CD4-positive, CD25-positive, alpha-beta regulatory T cell (primary cell): Measurements from ENCODE around the gene ANXA2. TPM values are rescaled to one million over a fixed set of nuclear protein-coding genes. Genes with fewer than 3 reads are reported as not detected.

Source experiments
- ATAC-seq, 2 donors: fragments of 150-1000 bp; cut with Tn5 transposase; one replicate each; pipeline ENCODE4 v1.10.0; 2021; ENCODE audit warnings: low read depth in 2 of 2, moderate number of reproducible peaks in 2 of 2, moderate library complexity in 1 of 2
- DNase-seq, 3 donors: peaks; one replicate each; pipeline versions ENCODE4 v3.0.0 to v3.0.0-alpha.2; 2012 to 2022; ENCODE audit warnings: mixed read lengths in 1 of 3
- H3K27ac ChIP-seq: one replicate; pipeline ENCODE4 v1.7.0; 2013; ENCODE audit warnings: mild to moderate bottlenecking, low read length; ENCODE audit not compliant: insufficient read depth, poor library complexity, severe bottlenecking
- H3K27me3 ChIP-seq: one replicate; pipeline ENCODE4 v1.7.0; 2013; ENCODE audit warnings: low read length; ENCODE audit not compliant: control insufficient read depth, insufficient read depth
- H3K36me3 ChIP-seq: one replicate; pipeline ENCODE4 v1.7.0; 2013; ENCODE audit warnings: mild to moderate bottlenecking, low read length, moderate library complexity; ENCODE audit not compliant: control insufficient read depth, insufficient read depth
- H3K4me1 ChIP-seq: 2 replicates; pipeline ENCODE4 v1.7.0; 2013; ENCODE audit warnings: mild to moderate bottlenecking, low read length; ENCODE audit not compliant: insufficient read depth, control insufficient read depth, poor library complexity, severe bottlenecking
- H3K4me3 ChIP-seq: one replicate; pipeline ENCODE4 v1.7.0; 2013; ENCODE audit warnings: low read depth, mild to moderate bottlenecking, low read length, moderate library complexity
- H3K9me3 ChIP-seq, 2 experiments: 1 replicate in 1 of 2; 2 replicates in 1 of 2; pipeline ENCODE4 v1.7.0; 2013; ENCODE audit warnings: low read length in 2 of 2, mild to moderate bottlenecking in 1 of 2, moderate library complexity in 1 of 2; ENCODE audit not compliant: control insufficient read depth in 2 of 2
- H3K27ac Mint-ChIP-seq, 3 donors: one replicate each; pipeline ENCODE4 v1.8.0; 2020 to 2022; ENCODE audit warnings: mild to moderate bottlenecking in 3 of 3, mixed read lengths in 3 of 3, moderate library complexity in 2 of 3
- H3K27me3 Mint-ChIP-seq: one replicate; pipeline ENCODE4 v1.8.0; 2022; ENCODE audit warnings: mild to moderate bottlenecking, mixed read lengths
- H3K36me3 Mint-ChIP-seq: one replicate; pipeline ENCODE4 v1.8.0; 2020; ENCODE audit warnings: mixed read lengths
- H3K4me1 Mint-ChIP-seq, 4 donors: one replicate each; pipeline ENCODE4 v1.8.0; 2020 to 2022; ENCODE audit warnings: mixed read lengths in 4 of 4, mild to moderate bottlenecking in 1 of 4
- H3K4me3 Mint-ChIP-seq, 4 donors: one replicate each; pipeline ENCODE4 v1.8.0; 2020 to 2022; ENCODE audit warnings: mild to moderate bottlenecking in 4 of 4, mixed read lengths in 4 of 4, moderate library complexity in 3 of 4
- H3K9me3 Mint-ChIP-seq, 7 donors: one replicate each; pipeline ENCODE4 v1.8.0; 2020 to 2022; ENCODE audit warnings: mixed read lengths in 7 of 7, mild to moderate bottlenecking in 3 of 7, moderate library complexity in 2 of 7
- polyA plus RNA-seq, 4 donors: library from polyadenylated mRNA; unstranded; fragments of 300-500 nt; fragmentation: Illumina TruSeq; gene quantifications; one replicate each; pipeline ENCODE4 v1.2.3, GENCODE V29; 2021
- total RNA-seq: library from RNA; stranded (reverse); gene quantifications from one replicate; pipeline ENCODE4 v1.2.3, GENCODE V29; 2022

Gene ANXA2
- total and polyA plus RNA-seq, 5 donors from 2014 or later, result 261 to 1,236 (median 706) TPM

- DNase-seq (no peak), ATAC-seq (no peak)
- Mint-ChIP-seq H3K4me3 (peak overlapping the region; percentile 89 to 98 (median 94)), H3K27me3 (peaks cover 4% of the 10 kb centered on the region), H3K36me3 (peaks cover 9% of the 10 kb centered on the region), H3K9me3 (peaks cover 0 to 8% (median 0%) of the 10 kb centered on the region in 7 donors), H3K27ac (peak overlapping the region; percentile 94 to 100 (median 95)), H3K4me1 (peaks cover 16 to 43% (median 31%) of the 10 kb centered on the region in 4 donors)
- no peaks in the 10 kb centered on the region for H3K27me3 ChIP-seq
- peaks cover 36% of the 10 kb centered on the region for H3K4me1 ChIP-seq
- peaks cover 8% of the 10 kb centered on the region for H3K36me3 ChIP-seq
- H3K27ac ChIP-seq, result peak overlapping the region; percentile 81
- H3K4me3 ChIP-seq, result peak overlapping the region; percentile 32
- H3K9me3 ChIP-seq, result no peaks in the 10 kb centered on the region
Measured at GRCh38 chr15:60399246-60399915, 1.6 kb upstream of the ANXA2 start.

- peak; percentile 37 to 42 for ATAC-seq
- peak; percentile 24 to 73 (median 44) for DNase-seq
- peaks cover 58% of the 10 kb centered on the region for H3K4me1 ChIP-seq
Measured at GRCh38 chr15:60396958-60397771, 621 bp downstream of the ANXA2 start.

GRCh38 chr15:60396560-60396957 is 1.2 kb downstream of the ANXA2 start:
- H3K4me1 Mint-ChIP-seq, result peaks cover 24 to 68% (median 52%) of the 10 kb centered on the region in 4 donors
- peak overlapping the region; percentile 91 to 98 (median 94) for H3K4me3 Mint-ChIP-seq
- H3K36me3 Mint-ChIP-seq, result peaks cover 23% of the 10 kb centered on the region
- peaks cover 11% of the 10 kb centered on the region for H3K36me3 ChIP-seq
- H3K9me3 Mint-ChIP-seq, result peaks cover 0 to 8% (median 0%) of the 10 kb centered on the region in 7 donors
- peak in 1 of 3 donors; percentile 26 for DNase-seq
- H3K4me3 ChIP-seq, result peak overlapping the region; percentile 89
- H3K27me3 Mint-ChIP-seq, result no peaks in the 10 kb centered on the region
- no peaks in the 10 kb centered on the region for H3K9me3 ChIP-seq
- H3K27ac Mint-ChIP-seq, result peak overlapping the region; percentile 86 to 93 (median 87)
- H3K4me1 ChIP-seq, result peaks cover 64% of the 10 kb centered on the region
- no peak for ATAC-seq
- no peaks in the 10 kb centered on the region for H3K27me3 ChIP-seq
- peak overlapping the region; percentile 81 for H3K27ac ChIP-seq

More at GRCh38 chr15:60396958-60397771, 621 bp downstream of the ANXA2 start:
- Mint-ChIP-seq H3K4me3 (peak overlapping the region; percentile 92 to 98 (median 94)), H3K27ac (peak overlapping the region; percentile 9 to 87 (median 86)), H3K36me3 (peaks cover 20% of the 10 kb centered on the region), H3K27me3 (no peaks in the 10 kb centered on the region), H3K9me3 (peaks cover 0 to 8% (median 0%) of the 10 kb centered on the region in 7 donors), H3K4me1 (peaks cover 24 to 63% (median 46%) of the 10 kb centered on the region in 4 donors)
- H3K4me3 ChIP-seq, result peak overlapping the region; percentile 89
- peak overlapping the region; percentile 81 for H3K27ac ChIP-seq
- peaks cover 11% of the 10 kb centered on the region for H3K36me3 ChIP-seq
- no peaks in the 10 kb centered on the region for H3K27me3 ChIP-seq
- H3K9me3 ChIP-seq, result no peaks in the 10 kb centered on the region

GRCh38 chr15:60396100-60396499 is 1.7 kb downstream of the ANXA2 start:
- Histone ChIP-seq H3K27ac (peak overlapping the region; percentile 39), H3K4me1 (peaks cover 68% of the 10 kb centered on the region), H3K9me3 (no peaks in the 10 kb centered on the region), H3K27me3 (no peaks in the 10 kb centered on the region), H3K36me3 (peaks cover 11% of the 10 kb centered on the region), H3K4me3 (peak overlapping the region; percentile 89)
- Mint-ChIP-seq H3K4me1 (peaks cover 25 to 73% (median 55%) of the 10 kb centered on the region in 4 donors), H3K36me3 (peaks cover 24% of the 10 kb centered on the region), H3K27me3 (no peaks in the 10 kb centered on the region), H3K27ac (peak overlapping the region in 2 of 3 donors; percentile 86 to 93), H3K9me3 (peaks cover 0 to 8% (median 0%) of the 10 kb centered on the region in 7 donors), H3K4me3 (peak overlapping the region; percentile 91 to 98 (median 94))
- ATAC-seq, result no peak
- no peak for DNase-seq

- Histone ChIP-seq H3K4me3 (peak overlapping the region; percentile 89), H3K9me3 (no peaks in the 10 kb centered on the region), H3K27me3 (no peaks in the 10 kb centered on the region), H3K27ac (peak overlapping the region; percentile 39), H3K4me1 (peaks cover 75% of the 10 kb centered on the region), H3K36me3 (peaks cover 11% of the 10 kb centered on the region)
- Mint-ChIP-seq H3K27me3 (no peaks in the 10 kb centered on the region), H3K36me3 (peaks cover 24% of the 10 kb centered on the region), H3K4me3 (peak overlapping the region; percentile 91 to 98 (median 94)), H3K9me3 (peaks cover 0 to 8% (median 0%) of the 10 kb centered on the region in 7 donors), H3K27ac (peak overlapping the region in 1 of 3 donors; percentile 37), H3K4me1 (peaks cover 28 to 79% (median 60%) of the 10 kb centered on the region in 4 donors)
- no peak for DNase-seq
- no peak for ATAC-seq
Measured at GRCh38 chr15:60395276-60396011, 2.3 kb downstream of the ANXA2 start.

- Mint-ChIP-seq H3K27me3 (no peaks in the 10 kb centered on the region), H3K36me3 (peaks cover 24% of the 10 kb centered on the region), H3K4me3 (peak overlapping the region; percentile 27 to 79 (median 50)), H3K27ac (peak overlapping the region in 2 of 3 donors; percentile 27), H3K9me3 (peaks cover 0 to 8% (median 0%) of the 10 kb centered on the region in 7 donors), H3K4me1 (peaks cover 28 to 85% (median 67%) of the 10 kb centered on the region in 4 donors)
- no peak for DNase-seq
- Histone ChIP-seq H3K27ac (no peak overlapping the region), H3K4me3 (no peak overlapping the region), H3K36me3 (peaks cover 11% of the 10 kb centered on the region), H3K4me1 (peaks cover 82% of the 10 kb centered on the region), H3K27me3 (no peaks in the 10 kb centered on the region), H3K9me3 (no peaks in the 10 kb centered on the region)
- ATAC-seq, result no peak
Measured at GRCh38 chr15:60394689-60395097, 3.1 kb downstream of the ANXA2 start.
